ENCODE measurements around the gene SMYD2. TPM values are rescaled to one million over a fixed set of nuclear protein-coding genes. Genes with fewer than 3 reads are reported as not detected.

Gene SMYD2
- total RNA-seq, 1 donor from 2014 or later: 65.6 TPM

- no peak for TF ChIP-seq CTCF (conservative IDR thresholded peaks at IDR 0.05; ENCODE audit: low read depth, low read length)
- H3K4me3 ChIP-seq (ENCODE audit: low read depth, low read length): no peak overlapping the region
- no peak for DNase-seq (ENCODE audit: low read depth)
Observed at GRCh38 chr1:214244841-214245240, 36.1 kb upstream of the SMYD2 start.

- no peak for DNase-seq (ENCODE audit: low read depth)
- no peak overlapping the region for H3K4me3 ChIP-seq (ENCODE audit: low read depth, low read length)
- TF ChIP-seq CTCF (conservative IDR thresholded peaks at IDR 0.05; ENCODE audit: low read depth, low read length): no peak
Observed at GRCh38 chr1:214247501-214248041, 33.4 kb upstream of the SMYD2 start.

- TF ChIP-seq CTCF (conservative IDR thresholded peaks at IDR 0.05; ENCODE audit: low read depth, low read length): no peak
- no peak for DNase-seq (ENCODE audit: low read depth)
- H3K4me3 ChIP-seq (ENCODE audit: low read depth, low read length): no peak overlapping the region
Observed at GRCh38 chr1:214248311-214249085, 32.5 kb upstream of the SMYD2 start.

- H3K4me3 ChIP-seq (ENCODE audit: low read depth, low read length): no peak overlapping the region
- DNase-seq (ENCODE audit: low read depth): no peak
- TF ChIP-seq CTCF (conservative IDR thresholded peaks at IDR 0.05; ENCODE audit: low read depth, low read length): no peak
Observed at GRCh38 chr1:214249651-214250050, 31.3 kb upstream of the SMYD2 start.

GRCh38 chr1:214251354-214251753 lies 29.6 kb upstream of the SMYD2 start:
- DNase-seq (ENCODE audit: low read depth): no peak
- H3K4me3 ChIP-seq (ENCODE audit: low read depth, low read length): no peak overlapping the region

GRCh38 chr1:214255509-214255908 lies 25.4 kb upstream of the SMYD2 start:
- no peak for DNase-seq (ENCODE audit: low read depth)
- TF ChIP-seq CTCF (conservative IDR thresholded peaks at IDR 0.05; ENCODE audit: low read depth, low read length): no peak
- H3K4me3 ChIP-seq (ENCODE audit: low read depth, low read length): no peak overlapping the region

More at GRCh38 chr1:214251354-214251753, 29.6 kb upstream of the SMYD2 start:
- TF ChIP-seq CTCF (conservative IDR thresholded peaks at IDR 0.05; ENCODE audit: low read depth, low read length): no peak
